HUES6 (cell line): Measurements from ENCODE around the gene FOXRED1.

Source experiments
- H3K27ac ChIP-seq: 2 replicates; pipeline ENCODE4 v1.7.0; 2013; ENCODE audit warnings: low read depth, mild to moderate bottlenecking, low read length, inconsistent platforms
- H3K27me3 ChIP-seq: 2 replicates; pipeline ENCODE4 v1.6.1; 2013; ENCODE audit warnings: low read length; ENCODE audit not compliant: control insufficient read depth, insufficient read depth
- H3K36me3 ChIP-seq: 2 replicates; pipeline ENCODE4 v1.6.1; 2013; ENCODE audit warnings: low read length; ENCODE audit not compliant: control insufficient read depth, insufficient read depth
- H3K4me1 ChIP-seq: 2 replicates; pipeline ENCODE4 v1.6.1; 2013; ENCODE audit warnings: low read length; ENCODE audit not compliant: control insufficient read depth, insufficient read depth
- H3K4me3 ChIP-seq: 2 replicates; pipeline ENCODE4 v1.5.1; 2013; ENCODE audit warnings: low read depth, low read length
- H3K9ac ChIP-seq: one replicate; pipeline ENCODE4 v1.6.1; 2013; ENCODE audit warnings: mild to moderate bottlenecking, low read length
- H3K9me3 ChIP-seq: 2 replicates; pipeline ENCODE4 v1.6.1; 2013; ENCODE audit warnings: low read depth, low read length; ENCODE audit not compliant: control insufficient read depth, insufficient read depth

FOXRED1 gene

GRCh38 chr11:126268708-126269579 is at the start of gene FOXRED1, which contains the start of gene SRPRA:
Gene FOXRED1 (plus strand): TSS chr11:126269154. CDS start chr11:126269207, 53 bp downstream.
Gene SRPRA (minus strand): TSS chr11:126268895. CDS start chr11:126268804, 91 bp downstream.
- Histone ChIP-seq H3K27ac (peak within 1 kb of the TSS; percentile 63), H3K9ac (peak within 1 kb of the TSS; percentile 94), H3K36me3 (peaks cover 65% of the 10 kb centered on the region), H3K27me3 (no peaks in the 10 kb centered on the region), H3K4me1 (no peaks in the 10 kb centered on the region; the same call in 1 of the 2 replicates), H3K4me3 (peak within 1 kb of the TSS; percentile 83), H3K9me3 (no peaks in the 10 kb centered on the region)

DNA sequence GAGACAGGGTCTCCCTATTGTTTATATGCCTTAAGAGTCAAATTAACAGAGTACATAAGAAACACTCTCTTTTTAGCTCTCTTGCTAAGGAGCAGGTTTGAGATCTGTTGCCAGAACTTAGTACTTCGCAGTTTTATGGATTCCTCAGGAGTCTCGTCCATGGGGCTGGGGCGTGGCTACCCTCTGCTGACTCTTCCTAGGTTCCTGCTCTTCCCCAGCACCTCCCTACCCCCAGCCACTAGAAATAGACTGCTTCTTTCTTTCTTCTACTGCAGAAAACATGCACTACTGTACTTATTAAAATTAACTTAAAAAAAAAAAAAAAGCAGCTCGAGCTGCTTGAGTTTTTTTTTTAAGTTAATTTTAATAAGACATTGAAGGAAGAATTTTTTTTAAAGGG is 49.4 kb upstream of the FOXRED1 start:
- Histone ChIP-seq H3K27ac (no peak overlapping the region), H3K36me3 (no peaks in the 10 kb centered on the region; the same call in 1 of the 2 replicates), H3K9me3 (no peaks in the 10 kb centered on the region), H3K9ac (no peak overlapping the region), H3K27me3 (no peaks in the 10 kb centered on the region), H3K4me1 (no peaks in the 10 kb centered on the region), H3K4me3 (no peak overlapping the region)

GRCh38 chr11:126224647-126225294 is 44.2 kb upstream of the FOXRED1 start:
- no peaks in the 10 kb centered on the region for H3K27me3 ChIP-seq
- H3K9ac ChIP-seq: no peak overlapping the region
- H3K9me3 ChIP-seq: peaks cover 17% of the 10 kb centered on the region
- H3K36me3 ChIP-seq: peaks cover 7% of the 10 kb centered on the region; the same call in 1 of the 2 replicates
- no peak overlapping the region for H3K4me3 ChIP-seq
- H3K27ac ChIP-seq: no peak overlapping the region
- no peaks in the 10 kb centered on the region for H3K4me1 ChIP-seq

GRCh38 chr11:126225295-126225665 is 43.7 kb upstream of the FOXRED1 start:
- Histone ChIP-seq H3K9me3 (peaks cover 17% of the 10 kb centered on the region), H3K4me1 (no peaks in the 10 kb centered on the region), H3K9ac (no peak overlapping the region), H3K27ac (no peak overlapping the region), H3K36me3 (peaks cover 11% of the 10 kb centered on the region; the same call in 1 of the 2 replicates), H3K4me3 (no peak overlapping the region), H3K27me3 (no peaks in the 10 kb centered on the region)

DNA sequence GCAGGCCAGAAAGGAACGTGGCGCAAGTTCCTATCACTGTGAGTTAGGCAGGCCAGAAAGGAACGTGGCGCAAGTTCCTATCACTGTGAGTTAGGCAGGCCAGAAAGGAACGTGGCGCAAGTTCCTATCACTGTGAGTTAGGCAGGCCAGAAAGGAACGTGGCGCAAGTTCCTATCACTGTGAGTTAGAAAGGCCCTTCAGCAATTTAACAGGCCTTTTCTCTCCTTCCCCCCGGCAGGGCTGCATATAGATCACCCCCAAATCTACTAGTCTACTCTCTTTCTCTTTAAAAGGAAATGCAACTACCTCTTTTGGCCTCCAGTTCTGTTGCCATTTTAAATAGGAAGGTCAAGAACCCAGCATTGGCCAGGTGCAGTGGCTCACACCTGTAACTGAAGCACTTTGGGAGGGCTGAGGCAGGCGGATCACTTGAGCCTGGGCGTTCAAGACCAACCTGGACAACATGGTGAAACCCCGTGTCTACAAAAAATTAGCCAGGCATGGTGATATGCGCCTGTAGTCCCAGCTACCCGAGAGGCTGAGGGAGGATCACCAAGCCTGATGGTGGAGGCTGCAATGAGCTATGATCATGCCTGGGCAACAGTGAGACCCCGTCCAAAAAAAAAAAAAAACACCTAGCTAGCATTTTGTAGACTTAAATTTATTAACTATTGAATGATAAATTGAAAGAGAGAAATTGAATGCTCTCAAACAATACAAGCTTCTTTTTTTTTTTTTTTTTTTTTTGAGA is 42.4 kb upstream of the FOXRED1 start:
- Histone ChIP-seq H3K9me3 (peaks cover 17% of the 10 kb centered on the region), H3K36me3 (peaks cover 17% of the 10 kb centered on the region), H3K9ac (no peak overlapping the region), H3K4me3 (no peak overlapping the region), H3K27ac (no peak overlapping the region), H3K4me1 (no peaks in the 10 kb centered on the region), H3K27me3 (no peaks in the 10 kb centered on the region)

DNA sequence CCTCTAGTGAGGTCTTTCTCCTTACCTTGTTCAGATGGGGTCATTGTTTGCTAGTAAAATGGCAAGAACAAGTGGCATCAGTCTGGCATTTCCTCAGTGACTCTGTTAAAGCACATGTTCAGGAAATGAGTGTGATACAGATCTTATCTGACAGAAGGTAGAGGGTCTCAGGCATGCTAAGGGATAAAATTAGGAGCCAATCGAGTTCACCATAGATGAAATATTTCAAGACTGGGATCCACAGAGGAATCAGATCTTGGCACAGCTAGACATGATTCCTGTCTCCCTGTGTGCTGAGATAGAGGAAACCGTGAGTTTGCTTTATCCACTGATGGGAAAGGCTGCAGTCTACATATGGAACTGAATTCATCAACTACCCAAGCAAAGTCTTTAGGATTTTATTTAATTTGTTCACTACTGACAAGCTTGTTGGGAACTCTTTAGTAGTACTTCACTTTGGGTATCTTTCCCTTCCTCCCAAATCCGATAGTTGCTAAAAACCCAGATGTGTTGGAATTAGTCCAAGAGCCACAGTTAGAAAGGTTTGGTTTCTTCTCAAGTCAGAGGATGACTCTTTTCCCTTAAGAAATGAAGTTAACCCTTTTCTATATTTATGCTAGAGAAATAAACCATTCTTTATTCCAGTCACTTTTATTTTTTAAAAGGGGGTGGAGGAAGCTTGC is 39.0 kb upstream of the FOXRED1 start:
- Histone ChIP-seq H3K27me3 (no peaks in the 10 kb centered on the region), H3K9ac (no peak overlapping the region), H3K36me3 (peaks cover 20% of the 10 kb centered on the region), H3K4me1 (no peaks in the 10 kb centered on the region), H3K9me3 (peaks cover 14% of the 10 kb centered on the region; the same call in 1 of the 2 replicates), H3K27ac (no peak overlapping the region), H3K4me3 (no peak overlapping the region)

DNA sequence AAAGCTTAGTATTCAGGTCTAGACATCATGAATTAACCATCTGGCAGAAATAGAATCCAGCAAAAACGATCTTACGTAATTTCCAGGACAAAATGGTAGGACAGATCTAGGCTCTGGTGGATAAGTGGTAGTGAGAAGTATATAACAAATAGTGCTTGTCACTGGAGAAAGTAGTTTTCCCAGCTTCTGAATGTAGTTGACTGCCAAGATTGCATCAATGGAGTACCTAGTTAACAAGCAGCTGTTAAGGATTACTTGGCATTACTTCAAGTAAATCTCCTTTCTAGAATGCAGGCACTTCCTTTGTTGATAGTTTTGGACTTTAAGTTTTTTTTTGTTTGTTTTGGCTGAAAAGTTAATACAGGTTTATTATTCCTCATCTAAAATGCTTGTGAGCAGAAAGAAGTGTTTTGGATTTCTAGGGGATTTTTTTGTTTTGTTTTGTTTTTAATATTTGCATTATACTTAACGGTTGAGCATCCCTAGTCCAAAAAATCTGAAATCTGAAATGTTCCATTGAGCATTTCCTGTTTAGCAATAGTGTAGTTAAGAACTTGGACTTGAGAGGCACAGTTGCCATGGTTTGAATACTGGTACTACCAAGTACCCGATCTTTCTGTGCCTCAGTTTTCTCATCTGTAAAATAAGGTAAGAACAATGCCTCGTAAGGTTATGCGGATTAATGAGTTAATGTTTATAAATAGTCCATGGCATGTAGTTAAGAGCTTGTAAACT is 37.1 kb upstream of the FOXRED1 start:
- Histone ChIP-seq H3K4me1 (no peaks in the 10 kb centered on the region), H3K27ac (no peak overlapping the region), H3K9me3 (no peaks in the 10 kb centered on the region), H3K4me3 (no peak overlapping the region), H3K9ac (no peak overlapping the region), H3K36me3 (peaks cover 28% of the 10 kb centered on the region), H3K27me3 (no peaks in the 10 kb centered on the region)

GRCh38 chr11:126232683-126233082 is 36.3 kb upstream of the FOXRED1 start:
- Histone ChIP-seq H3K27me3 (no peaks in the 10 kb centered on the region), H3K36me3 (peaks cover 25% of the 10 kb centered on the region), H3K4me1 (no peaks in the 10 kb centered on the region), H3K4me3 (no peak overlapping the region), H3K27ac (no peak overlapping the region), H3K9me3 (no peaks in the 10 kb centered on the region), H3K9ac (no peak overlapping the region)

DNA sequence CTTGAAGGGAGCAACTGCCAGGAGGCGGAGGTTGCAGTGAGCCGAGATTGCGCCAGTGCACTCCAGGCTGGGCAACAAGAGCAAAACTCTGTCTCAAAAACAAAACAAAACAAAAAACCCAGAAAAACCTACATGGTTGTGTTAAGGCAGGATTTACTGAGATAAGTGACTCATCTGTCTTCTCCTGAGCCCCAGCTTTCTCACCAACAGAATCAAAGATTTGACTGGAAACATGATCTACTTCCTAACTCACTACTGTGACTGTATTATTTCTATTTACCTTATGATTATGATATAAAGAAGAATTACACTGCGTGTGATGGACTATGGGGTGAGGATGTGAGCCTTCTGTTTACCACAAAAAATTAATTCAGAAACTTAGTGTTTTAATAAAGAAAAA is 35.6 kb upstream of the FOXRED1 start:
- H3K9ac ChIP-seq: no peak overlapping the region
- H3K27me3 ChIP-seq: no peaks in the 10 kb centered on the region
- H3K36me3 ChIP-seq: peaks cover 32% of the 10 kb centered on the region
- H3K27ac ChIP-seq: no peak overlapping the region
- H3K4me1 ChIP-seq: no peaks in the 10 kb centered on the region
- no peaks in the 10 kb centered on the region for H3K9me3 ChIP-seq
- no peak overlapping the region for H3K4me3 ChIP-seq

- Histone ChIP-seq H3K9me3 (no peaks in the 10 kb centered on the region), H3K27me3 (no peaks in the 10 kb centered on the region), H3K36me3 (peaks cover 50% of the 10 kb centered on the region), H3K4me3 (no peak overlapping the region), H3K9ac (no peak overlapping the region), H3K4me1 (no peaks in the 10 kb centered on the region), H3K27ac (no peak overlapping the region)
Measured at GRCh38 chr11:126246636-126247035, 22.3 kb upstream of the FOXRED1 start.
